Right atrium auricular region (tissue), 2 donors: ENCODE measurements around the gene ATAD2B. TPM values are rescaled to one million over a fixed set of nuclear protein-coding genes. Genes with fewer than 3 reads are reported as not detected.
A peak's percentile ranks its signal among the peaks of the same experiment; 100 is the strongest.

Experiments used
- DNase-seq: peaks from one replicate; pipeline ENCODE4 v3.0.0-alpha.2; 2019; ENCODE audit warnings: low spot score
- H3K27ac ChIP-seq, 2 donors: fragments of 200-600 bp; sonication (generic); 1 replicate in 1 of 2; 2 replicates in 1 of 2; pipeline ENCODE4 v1.5.1; 2016 to 2019
- H3K27me3 ChIP-seq, 2 donors: fragments of 200-600 bp; sonication (generic); one replicate each; pipeline versions ENCODE4 v1.5.1 to v1.6.0; 2017 to 2019
- H3K36me3 ChIP-seq: fragments of 200-600 bp; sonication (generic); one replicate; pipeline ENCODE4 v1.5.1; 2016
- H3K4me1 ChIP-seq, 2 donors: fragments of 200-600 bp; sonication (generic); one replicate each; pipeline versions ENCODE4 v1.5.1 to v1.6.0; 2017 to 2019
- H3K4me3 ChIP-seq, 2 donors: fragments of 200-600 bp; sonication (generic); 1 replicate in 1 of 2; 2 replicates in 1 of 2; pipeline ENCODE4 v1.5.1; 2017 to 2019; ENCODE audit warnings: mild to moderate bottlenecking in 1 of 2, moderate library complexity in 1 of 2
- H3K9me3 ChIP-seq, 2 donors: fragments of 200-600 bp; sonication (generic); one replicate each; pipeline ENCODE4 v1.5.1; 2019
- CTCF ChIP-seq, 2 donors: fragments of 200-600 bp; sonication (generic); IDR thresholded peaks; one replicate each; pipeline ENCODE4 v1.5.1; 2019; ENCODE audit warnings: antibody characterized with exemption in 2 of 2
- total RNA-seq, 2 donors: library from RNA; depleted of rRNA; stranded (reverse); fragments of >200 nt; gene quantifications; one replicate each; pipeline ENCODE4 v1.1.0, GENCODE V29; 2016

ATAD2B gene
- total RNA-seq, 2 donors from 2014 or later = 6.0 to 6.7 TPM

DNA sequence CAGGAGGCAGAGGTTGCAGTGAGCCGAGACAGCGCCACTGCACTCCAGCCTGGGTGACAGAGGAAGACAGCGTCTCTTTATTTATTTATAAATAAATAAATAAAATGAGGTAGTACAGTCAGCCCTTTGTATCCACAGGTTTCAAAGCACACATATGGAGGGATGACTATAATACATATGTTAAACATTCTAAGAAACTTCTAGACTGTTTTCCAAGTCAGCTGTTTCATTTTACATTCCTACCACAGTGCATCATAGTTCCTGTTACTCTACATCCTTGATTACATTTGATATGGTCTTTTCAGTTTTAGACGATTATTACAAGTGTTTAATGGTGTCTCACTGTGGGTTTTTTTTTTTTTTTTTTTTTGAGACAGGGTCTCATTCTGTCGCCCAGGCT lies 157.6 kb downstream of the ATAD2B start:
- DNase-seq = no peak
- Histone ChIP-seq H3K4me3 (no peak overlapping the region), H3K36me3 (peaks cover 6% of the 10 kb centered on the region), H3K9me3 (no peaks in the 10 kb centered on the region), H3K27ac (no peak overlapping the region), H3K4me1 (no peaks in the 10 kb centered on the region), H3K27me3 (no peaks in the 10 kb centered on the region)
- TF ChIP-seq CTCF (IDR thresholded peaks at IDR 0.05) = no peak

DNA sequence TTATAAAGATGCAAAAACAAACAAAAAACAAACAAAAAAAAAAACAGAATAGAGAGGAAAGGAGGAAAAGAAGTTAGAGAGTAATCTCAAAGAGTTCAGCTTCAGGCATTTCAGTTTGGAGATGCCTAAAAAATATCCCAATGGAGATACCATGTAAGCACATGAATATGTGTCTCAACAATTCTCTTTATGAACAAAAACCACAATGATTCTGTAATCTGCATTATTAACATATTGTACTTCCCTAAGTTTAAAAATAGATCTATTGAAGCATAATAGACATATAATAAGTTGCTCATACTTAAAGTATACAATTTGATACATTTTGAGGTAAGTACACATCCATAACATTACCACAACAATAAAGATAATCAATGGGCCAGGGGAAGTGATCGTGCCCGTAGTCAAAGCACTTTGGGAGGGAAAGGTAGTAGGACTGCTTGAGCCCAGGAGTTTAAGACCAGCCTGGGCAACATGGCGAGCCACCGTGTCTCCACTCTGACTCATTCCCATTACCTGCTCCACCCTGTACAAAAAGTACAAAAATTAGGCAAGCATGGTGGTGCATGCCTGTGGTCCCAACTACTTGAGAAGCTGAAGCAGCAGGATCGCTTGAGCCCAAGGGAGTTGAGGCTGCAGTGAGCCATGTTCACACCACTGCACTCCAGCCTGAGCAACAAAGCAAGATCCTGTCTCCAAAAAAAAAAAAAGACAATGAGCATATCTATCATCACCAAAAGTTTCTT lies 158.9 kb downstream of the ATAD2B start:
- no peak for TF ChIP-seq CTCF (IDR thresholded peaks at IDR 0.05)
- Histone ChIP-seq H3K4me3 (no peak overlapping the region), H3K27me3 (no peaks in the 10 kb centered on the region), H3K4me1 (no peaks in the 10 kb centered on the region), H3K36me3 (peaks cover 6% of the 10 kb centered on the region), H3K27ac (no peak overlapping the region), H3K9me3 (no peaks in the 10 kb centered on the region)
- no peak for DNase-seq

GRCh38 chr2:23762141-23762540 lies 164.8 kb downstream of the ATAD2B start:
- no peaks in the 10 kb centered on the region for H3K9me3 ChIP-seq
- no peak overlapping the region for H3K27ac ChIP-seq
- H3K27me3 ChIP-seq = no peaks in the 10 kb centered on the region
- no peak for DNase-seq
- no peak for TF ChIP-seq CTCF (IDR thresholded peaks at IDR 0.05)
- peaks cover 0 to 14% of the 10 kb centered on the region in 2 donors for H3K4me1 ChIP-seq
- no peak overlapping the region for H3K4me3 ChIP-seq
- peaks cover 5% of the 10 kb centered on the region for H3K36me3 ChIP-seq

DNA sequence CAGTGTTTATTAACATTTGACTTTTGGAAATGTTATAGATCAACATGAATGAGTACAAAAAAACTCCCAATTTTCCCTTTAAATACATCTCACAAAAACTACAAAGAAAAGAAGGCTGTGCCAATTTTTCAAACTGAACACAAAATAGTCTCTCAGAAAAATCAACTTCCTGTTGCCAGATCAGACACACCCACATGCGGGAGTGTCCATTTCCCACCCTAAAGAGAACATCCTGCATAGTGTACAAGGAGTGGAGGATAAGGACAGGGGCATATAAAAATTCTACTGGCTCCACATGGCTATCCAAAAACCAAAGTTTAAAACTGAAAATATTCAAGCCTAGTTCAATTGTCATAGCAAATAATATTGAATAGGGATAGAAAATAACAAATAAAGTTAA lies 165.3 kb downstream of the ATAD2B start:
- Histone ChIP-seq H3K27me3 (no peaks in the 10 kb centered on the region), H3K4me1 (peaks cover 0 to 14% of the 10 kb centered on the region in 2 donors), H3K9me3 (no peaks in the 10 kb centered on the region), H3K27ac (no peak overlapping the region), H3K36me3 (peaks cover 5% of the 10 kb centered on the region), H3K4me3 (no peak overlapping the region)
- DNase-seq = no peak
- TF ChIP-seq CTCF (IDR thresholded peaks at IDR 0.05) = no peak

DNA sequence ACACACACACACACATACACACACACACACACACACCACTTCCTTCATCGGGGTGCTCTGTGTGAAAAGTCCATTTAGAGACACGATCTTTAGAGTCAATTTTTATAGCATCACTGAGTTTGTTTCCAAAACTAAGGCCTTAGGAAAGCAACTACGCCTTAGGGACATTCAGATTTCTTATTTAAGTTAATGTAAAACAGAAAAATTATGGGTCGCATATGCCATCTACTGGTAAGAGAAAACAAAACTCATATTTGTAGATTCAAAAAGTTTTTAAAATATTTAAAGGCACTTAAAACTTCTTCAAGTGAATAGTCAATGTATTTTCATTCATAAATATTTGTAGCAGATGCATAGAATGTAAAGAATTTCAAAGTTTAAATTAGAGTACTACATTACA lies 166.2 kb downstream of the ATAD2B start:
- Histone ChIP-seq H3K27ac (no peak overlapping the region), H3K36me3 (peaks cover 5% of the 10 kb centered on the region), H3K27me3 (no peaks in the 10 kb centered on the region), H3K9me3 (no peaks in the 10 kb centered on the region), H3K4me3 (no peak overlapping the region), H3K4me1 (peaks cover 0 to 14% of the 10 kb centered on the region in 2 donors)
- no peak for DNase-seq
- peak in 1 of 2 donors; percentile 54 for TF ChIP-seq CTCF (IDR thresholded peaks at IDR 0.05)
